ENCODE measurements around the gene RBKS. TPM values are rescaled to one million over a fixed set of nuclear protein-coding genes. Genes with fewer than 3 reads are reported as not detected.
A peak's percentile ranks its signal among the peaks of the same experiment; 100 is the strongest.

Gene RBKS
- total and polyA plus RNA-seq, 2 of the 13 experiments (the other 11 are each of a cell fraction or from before 2014, with no cell fraction given), result 7.7 to 8.3 TPM

DNA sequence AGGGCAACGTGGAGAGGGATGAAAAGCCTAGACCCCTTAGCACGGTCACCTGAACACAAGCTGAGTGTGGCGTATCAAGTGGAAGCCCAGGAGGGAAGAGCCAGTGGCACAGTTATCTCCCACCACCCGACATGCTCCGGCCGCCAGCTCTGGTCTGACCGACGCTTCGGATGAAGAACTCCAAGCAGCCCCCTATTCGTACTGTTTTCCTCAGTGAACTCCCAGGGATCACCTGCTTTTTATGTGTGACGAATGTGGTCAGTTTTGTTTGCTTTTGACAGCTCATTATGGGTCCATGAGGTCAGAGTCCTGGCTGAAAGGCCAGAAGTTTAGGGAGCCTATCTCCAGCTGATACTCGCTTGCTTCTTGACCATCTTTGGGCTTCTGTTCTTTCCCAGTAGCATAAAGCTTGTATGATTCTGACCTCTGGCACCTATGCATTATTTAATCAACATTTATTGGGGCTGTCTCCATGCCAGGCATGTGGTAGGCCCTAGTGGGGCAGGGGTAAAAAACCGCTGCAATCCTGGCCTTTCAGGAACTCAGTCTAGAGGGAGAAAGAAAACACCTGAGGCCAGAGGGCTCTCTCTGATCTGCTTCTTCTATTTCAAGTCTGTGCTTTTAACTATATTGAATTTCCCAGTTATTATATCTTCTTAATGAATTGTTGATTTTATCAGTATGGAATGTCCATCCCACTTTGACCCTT, 151.7 kb downstream of the RBKS start (continued):
- TF ChIP-seq ZNF776 (CRISPR knock-in tag; IDR thresholded peaks at IDR 0.05) (peak; percentile 67; the same call in 1 of the 2 replicates), MEIS2 (CRISPR knock-in tag; IDR thresholded peaks at IDR 0.05) (peak; percentile 69), POLR2A (IDR thresholded peaks at IDR 0.05; ENCODE audit: insufficient read depth in 1 of 2, low read depth in 2 of 2, low read length in 2 of 2) (peak; percentile 71 to 82), FOSL2 (CRISPR knock-in tag; IDR thresholded peaks at IDR 0.05) (peak; percentile 83), ZNF383 (CRISPR knock-in tag; IDR thresholded peaks at IDR 0.05; ENCODE audit: borderline replicate concordance) (no peak; the same call in 1 of the 2 replicates), ZNF138 (CRISPR knock-in tag; IDR thresholded peaks at IDR 0.05; ENCODE audit: low read depth) (0 out of 2 replicates have a peak, but pooled peaks have one; percentile 64), ZSCAN25 (CRISPR knock-in tag; IDR thresholded peaks at IDR 0.05) (peak; percentile 20; the same call in 1 of the 2 replicates), ZNF343 (CRISPR knock-in tag; IDR thresholded peaks at IDR 0.05) (0 out of 2 replicates have a peak, but pooled peaks have one; percentile 32), AHDC1 (CRISPR knock-in tag; IDR thresholded peaks at IDR 0.05; ENCODE audit: borderline replicate concordance) (peak; percentile 94; the same call in 1 of the 2 replicates), REST (IDR thresholded peaks at IDR 0.05; ENCODE audit: borderline replicate concordance in 1 of 2, low read depth in 1 of 2, low read length in 2 of 2) (peak in 1 of 2 experiments; percentile 17; a peak in 1 of 4 replicates), ZNF18 (CRISPR knock-in tag; IDR thresholded peaks at IDR 0.05; ENCODE audit: insufficient replicate concordance) (peak; percentile 41), ZNF20 (CRISPR knock-in tag; IDR thresholded peaks at IDR 0.05) (no peak)
- TF ChIP-seq, protein P1, sequence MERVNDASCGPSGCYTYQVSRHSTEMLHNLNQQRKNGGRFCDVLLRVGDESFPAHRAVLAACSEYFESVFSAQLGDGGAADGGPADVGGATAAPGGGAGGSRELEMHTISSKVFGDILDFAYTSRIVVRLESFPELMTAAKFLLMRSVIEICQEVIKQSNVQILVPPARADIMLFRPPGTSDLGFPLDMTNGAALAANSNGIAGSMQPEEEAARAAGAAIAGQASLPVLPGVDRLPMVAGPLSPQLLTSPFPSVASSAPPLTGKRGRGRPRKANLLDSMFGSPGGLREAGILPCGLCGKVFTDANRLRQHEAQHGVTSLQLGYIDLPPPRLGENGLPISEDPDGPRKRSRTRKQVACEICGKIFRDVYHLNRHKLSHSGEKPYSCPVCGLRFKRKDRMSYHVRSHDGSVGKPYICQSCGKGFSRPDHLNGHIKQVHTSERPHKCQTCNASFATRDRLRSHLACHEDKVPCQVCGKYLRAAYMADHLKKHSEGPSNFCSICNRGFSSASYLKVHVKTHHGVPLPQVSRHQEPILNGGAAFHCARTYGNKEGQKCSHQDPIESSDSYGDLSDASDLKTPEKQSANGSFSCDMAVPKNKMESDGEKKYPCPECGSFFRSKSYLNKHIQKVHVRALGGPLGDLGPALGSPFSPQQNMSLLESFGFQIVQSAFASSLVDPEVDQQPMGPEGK (CRISPR knock-in tag; IDR thresholded peaks at IDR 0.05), result 0 out of 2 replicates have a peak, but pooled peaks have one; percentile 11

All from HepG2 (cell line).